Left renal pelvis (tissue), 4 donors: ENCODE measurements around the gene INPP5D. TPM values are rescaled to one million over a fixed set of nuclear protein-coding genes. Genes with fewer than 3 reads are reported as not detected.

ENCODE experiments used
- DNase-seq, 4 donors: peaks; one replicate each; pipeline ENCODE4 v3.0.0-alpha.2; 2013; ENCODE audit warnings: low read depth in 4 of 4, low spot score in 3 of 4
- polyA plus RNA-seq, 4 donors: library from polyadenylated mRNA; unstranded; fragments of 120-200 nt; gene quantifications; one replicate each; pipeline ENCODE4 v1.2.1, GENCODE V29; 2013; ENCODE audit not compliant: insufficient read length in 4 of 4

The INPP5D gene
- polyA plus RNA-seq, 4 donors = 6.0 to 7.8 (median 7.0) TPM

DNA sequence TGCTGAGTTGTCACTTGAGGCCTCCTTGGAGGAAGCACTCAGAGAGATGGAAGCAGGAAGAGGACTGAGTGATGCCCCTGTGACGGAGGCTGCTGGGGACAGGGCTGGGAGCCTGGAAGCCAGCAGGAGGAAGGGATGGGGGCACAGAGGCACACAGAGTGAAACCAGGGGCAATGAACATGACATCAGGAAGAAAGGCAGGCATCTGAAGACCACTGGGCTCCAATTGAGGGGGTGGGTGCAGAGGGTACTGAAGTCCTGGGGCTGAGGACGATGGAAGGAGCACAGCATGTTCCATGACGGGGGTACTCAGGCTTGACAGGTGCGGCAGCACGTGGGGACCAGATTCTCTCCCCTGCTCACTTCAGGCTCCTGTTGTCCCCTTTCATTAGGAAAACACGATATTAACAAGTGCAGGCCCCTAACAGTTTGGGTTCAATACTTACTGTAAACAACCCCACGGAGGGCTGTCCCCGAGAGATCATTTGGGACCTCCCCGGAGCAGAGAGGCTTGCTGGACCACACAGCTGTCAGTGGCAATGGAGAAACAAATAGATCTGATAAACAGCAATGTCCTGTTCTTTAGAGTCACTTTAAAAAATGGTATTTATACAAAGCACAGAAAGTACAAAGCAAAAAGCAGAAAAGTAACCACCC, 8.7 kb downstream of the INPP5D start:
- no peak for DNase-seq

DNA sequence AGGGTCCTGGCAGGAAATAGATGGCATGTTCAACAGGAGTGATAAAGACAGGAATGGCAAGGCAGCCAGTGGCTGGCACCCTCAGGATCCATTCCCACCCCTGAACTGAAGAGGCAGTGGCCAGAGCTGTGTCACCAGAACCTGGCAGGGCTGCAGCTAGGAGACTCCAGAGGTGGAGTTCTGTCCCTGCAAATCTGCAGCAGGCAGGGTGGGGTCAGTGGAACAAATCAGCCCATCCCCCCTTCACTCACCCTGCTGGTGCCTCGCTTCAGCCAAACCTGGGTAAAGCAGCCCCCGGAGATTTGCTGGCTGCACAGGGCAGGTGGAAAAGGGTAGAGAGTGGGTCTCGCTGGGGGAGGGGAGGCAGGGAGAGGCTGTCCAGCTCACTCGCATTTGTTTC, 12.7 kb downstream of the INPP5D start:
- DNase-seq = no peak

DNA sequence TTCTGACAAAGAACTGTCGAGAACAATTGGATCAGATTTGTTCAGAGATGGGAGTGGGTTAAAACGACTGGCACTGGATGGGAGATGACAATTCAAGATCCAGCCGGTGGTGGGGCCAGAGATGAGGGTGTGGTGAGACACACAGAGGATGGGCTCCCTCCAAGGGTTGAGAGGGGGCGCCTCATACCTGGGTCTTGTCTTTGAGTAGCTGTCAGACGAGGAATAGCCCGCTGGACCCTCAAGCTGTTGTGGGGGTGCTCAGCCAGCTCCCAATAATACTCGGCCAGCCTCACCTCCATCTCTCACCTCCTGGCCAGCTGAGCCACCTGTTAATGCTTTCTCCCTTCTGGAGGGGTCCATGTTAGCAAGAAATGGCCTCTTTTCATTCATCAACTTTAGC, 14.0 kb downstream of the INPP5D start:
- DNase-seq = no peak

DNA sequence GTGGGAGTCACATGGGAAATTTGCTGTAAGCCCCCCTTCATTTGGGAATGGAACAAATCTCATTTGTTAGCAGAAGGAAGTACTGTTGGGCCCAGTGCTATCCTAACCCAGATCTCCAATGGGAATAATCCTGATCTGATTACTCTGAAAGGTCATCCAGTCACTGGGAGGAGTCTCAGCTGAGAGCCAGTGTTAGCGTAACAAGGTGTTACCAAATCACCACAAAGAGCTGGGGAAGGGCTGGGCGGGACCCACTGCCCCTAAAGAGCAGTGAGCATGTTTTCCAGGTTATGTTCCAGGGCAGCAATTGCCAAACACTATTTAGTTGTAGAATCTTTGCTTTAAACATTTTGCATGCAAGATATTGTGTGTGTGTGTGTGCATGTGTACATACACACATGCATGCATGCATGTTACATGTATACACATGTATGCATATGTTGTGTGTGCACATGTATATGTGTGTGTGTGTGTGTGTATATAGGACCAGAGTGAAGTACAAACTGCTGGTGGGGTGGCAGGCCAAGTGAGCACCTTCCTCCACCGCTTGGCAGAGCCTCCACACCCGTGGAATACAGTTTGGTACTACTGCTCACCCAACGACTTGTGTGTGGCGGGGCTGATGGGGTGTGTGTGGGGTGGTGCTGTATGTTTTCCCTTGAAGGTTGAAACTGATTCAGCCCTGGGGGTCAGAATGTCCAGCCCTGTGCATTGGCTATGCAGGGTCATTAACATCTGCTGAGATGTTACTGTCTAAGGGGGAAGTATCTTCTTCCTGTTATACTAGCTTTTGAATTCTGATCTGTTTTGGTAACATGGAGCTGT, 15.2 kb downstream of the INPP5D start:
- no peak for DNase-seq

DNA sequence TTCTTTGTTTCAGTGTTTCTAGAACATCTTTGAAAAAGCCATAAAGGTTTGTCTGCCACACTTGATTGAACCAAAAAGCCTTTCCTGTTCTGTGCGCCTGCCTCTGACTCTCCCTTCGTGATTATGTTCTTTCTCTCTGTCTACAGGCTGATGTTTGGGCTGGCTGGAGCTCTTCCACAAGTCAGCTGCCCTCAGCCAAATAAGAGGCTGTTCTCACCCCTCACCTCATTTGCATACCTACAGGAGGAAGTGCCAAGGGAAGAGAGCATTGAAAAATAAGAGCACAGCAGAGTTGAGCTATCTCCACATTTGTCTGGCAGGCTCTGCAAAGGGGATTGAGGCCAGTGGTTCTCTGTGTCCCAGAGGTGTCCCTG, 15.8 kb downstream of the INPP5D start:
- no peak for DNase-seq

DNA sequence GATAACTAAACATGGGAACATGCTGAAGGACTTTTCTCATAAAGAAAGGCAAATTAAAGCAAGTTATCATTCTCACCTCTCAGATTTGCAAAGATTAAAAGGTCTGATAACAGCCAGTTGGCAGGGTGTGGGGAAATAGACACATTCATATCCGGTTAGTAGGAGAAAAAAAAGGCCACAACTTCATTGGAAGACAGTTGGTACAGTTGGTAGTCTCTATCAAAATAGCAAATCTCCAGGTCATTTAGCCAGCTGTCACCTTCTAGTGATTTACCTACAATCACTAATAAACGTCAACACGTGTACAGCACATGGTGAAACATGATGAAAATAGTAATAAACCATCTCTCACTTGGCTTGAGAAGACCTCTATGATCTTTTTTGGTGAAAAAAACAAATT, 16.6 kb downstream of the INPP5D start:
- DNase-seq = no peak

DNA sequence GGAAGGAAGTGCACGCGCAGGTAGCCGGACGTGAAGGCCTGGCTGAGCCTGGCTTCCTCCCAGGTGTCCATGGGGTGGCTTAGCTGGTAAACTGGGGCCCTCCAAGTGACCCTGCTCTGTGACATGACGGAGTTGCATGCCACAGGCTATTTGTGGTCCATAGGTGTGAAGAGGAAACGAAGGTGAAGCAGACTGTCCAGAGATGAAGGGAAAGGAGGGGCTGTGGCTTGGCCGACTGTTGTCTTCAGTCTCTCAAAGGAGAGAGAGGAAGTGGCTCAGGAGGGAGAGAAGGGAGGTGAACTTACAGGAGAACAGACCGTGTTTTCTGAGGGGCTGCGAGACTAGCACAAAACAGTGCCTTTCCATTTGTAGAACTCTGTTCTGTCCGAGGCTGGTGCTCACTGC, 19.3 kb downstream of the INPP5D start:
- no peak for DNase-seq

DNA sequence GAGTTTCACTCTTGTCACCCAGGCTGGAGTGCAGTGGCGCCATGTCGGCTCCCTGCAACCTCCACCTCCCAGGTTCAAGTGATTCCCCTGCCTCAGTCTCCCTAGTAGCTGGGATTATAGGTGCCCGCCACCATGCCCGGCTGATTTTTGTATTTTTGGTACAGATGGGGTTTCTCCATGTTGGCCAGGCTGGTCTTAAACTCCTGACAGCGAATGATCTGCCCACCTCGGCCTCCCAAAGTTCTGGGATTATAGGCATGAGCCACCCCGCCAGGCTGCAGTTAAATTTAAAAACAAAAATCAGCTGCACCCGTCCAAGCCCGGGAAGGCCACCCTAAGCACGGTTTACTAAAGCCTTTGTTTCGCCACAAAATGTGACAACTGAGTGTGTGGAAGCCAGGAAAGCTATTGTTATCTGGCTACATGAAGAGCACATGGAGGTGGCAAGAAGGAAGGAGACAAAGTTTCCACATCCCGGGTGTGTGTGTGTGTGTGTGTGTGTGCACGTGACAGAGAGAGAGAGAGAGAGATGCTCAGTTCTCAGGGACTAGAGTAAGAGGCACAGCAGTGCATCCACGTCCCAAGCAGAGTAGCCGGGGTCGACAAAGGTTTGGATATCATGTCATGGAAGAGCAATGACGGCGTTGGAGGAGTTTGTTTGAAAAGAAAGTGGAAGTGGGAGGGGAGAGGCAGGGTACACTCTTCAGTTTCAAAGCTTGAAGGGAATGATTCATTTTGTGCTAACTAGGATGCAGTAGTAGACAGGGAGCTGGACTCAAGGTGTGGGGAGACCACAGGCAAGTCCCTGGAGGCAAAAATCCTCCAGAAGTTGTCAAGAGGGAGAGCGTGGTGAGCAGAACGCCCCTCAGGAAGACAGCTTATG, 20.1 kb downstream of the INPP5D start:
- no peak for DNase-seq

DNA sequence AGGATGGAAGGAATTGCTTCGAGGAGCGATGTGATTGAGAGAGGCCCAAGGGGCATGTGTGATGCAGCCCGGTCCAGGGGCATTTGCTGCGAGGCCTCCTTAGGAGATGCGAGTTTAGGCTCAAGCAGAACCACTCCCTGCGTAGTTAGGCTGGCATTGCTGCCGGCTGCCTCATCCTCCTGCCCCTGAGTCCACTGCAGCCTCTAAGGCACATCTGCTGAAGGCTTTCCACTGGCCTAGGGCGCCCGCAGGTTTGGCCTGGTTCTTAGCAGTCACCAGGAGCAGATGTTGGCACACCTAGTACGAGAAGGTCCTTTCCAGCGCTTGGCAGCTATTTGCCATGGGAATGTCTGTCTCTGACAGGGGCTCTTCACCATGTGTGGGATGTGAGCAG, 20.7 kb downstream of the INPP5D start:
- DNase-seq = no peak

DNA sequence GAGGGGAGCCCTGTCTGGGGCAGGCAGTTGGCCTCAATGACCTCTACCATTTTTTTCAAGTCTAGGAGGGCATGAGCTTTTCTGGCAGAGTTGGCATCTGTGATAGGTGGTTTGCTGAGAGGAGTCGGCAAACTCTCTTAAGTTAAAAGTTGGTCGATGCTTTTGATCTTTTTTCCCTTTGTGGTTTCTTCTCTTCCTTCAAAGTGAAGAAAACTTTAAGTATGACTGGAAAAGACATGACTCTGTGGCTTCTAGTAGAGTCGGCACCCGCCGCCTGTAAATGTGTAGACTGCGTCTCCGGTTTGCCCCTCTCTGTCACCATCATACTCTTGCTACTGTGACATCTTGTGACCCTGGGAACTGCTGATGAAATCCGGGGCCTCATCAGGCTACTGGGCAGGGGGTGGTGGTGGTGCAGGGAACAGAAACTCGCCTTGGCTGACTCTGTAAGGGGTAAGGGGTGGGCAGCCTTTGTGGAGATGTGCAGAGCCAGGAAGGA, 21.1 kb downstream of the INPP5D start:
- DNase-seq = no peak

DNA sequence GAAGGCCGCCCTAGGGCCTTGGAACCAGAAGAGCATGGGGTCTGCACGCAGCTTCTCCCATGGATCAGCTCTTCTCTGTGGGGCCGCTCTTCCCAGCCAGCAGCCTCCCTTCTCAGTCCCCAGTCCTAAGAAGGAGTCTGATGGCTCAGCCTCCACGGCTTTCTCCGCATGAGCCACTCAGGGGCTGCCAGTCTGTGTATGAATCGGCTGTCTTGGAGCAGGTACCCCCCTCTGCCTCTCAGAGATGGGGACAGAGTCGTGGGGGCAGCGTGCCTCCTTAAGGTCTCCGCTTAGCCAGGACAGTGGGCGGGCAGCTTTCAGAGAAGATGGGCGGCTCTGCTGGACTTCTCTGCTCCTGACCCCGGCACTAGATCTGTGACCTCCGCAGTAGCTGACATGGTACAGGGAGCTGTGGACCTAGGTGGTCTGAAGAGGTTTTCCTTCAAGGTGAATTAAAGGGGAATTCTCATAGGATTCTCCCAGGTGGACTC, 21.6 kb downstream of the INPP5D start:
- no peak for DNase-seq

DNA sequence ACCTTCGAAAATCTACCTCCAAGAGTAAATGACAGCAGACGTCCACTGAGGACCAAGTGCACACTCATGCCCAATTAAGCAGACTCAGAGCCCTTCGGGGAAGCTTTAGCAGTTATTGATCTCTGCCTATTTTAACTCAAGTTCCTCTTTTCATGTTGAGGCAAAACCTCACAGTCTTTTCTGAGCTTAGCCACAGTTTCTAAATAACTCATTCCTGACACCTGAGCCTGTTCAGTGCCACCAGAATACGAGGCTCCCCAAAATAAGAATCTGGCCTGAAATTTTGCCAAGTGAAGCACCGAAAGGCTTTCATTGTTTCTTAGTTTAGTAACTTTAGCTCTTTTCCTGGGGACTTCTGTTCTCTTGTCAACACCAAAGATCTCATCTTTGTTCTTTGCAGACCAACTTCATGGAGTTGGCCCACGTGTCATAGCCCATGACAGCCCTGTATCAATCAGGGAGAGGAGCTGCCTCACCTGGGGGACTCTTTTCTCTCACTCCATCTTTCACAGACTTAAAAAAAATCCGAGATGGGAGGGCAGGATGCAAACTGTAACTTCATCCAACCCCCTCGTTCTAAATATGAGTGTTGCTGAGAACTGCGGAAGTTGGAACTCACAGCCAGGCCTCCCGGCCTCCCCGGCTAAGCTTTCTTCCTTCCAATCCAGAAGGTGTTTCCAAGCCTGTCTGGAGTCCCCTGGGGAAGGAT, 22.2 kb downstream of the INPP5D start:
- no peak for DNase-seq

DNA sequence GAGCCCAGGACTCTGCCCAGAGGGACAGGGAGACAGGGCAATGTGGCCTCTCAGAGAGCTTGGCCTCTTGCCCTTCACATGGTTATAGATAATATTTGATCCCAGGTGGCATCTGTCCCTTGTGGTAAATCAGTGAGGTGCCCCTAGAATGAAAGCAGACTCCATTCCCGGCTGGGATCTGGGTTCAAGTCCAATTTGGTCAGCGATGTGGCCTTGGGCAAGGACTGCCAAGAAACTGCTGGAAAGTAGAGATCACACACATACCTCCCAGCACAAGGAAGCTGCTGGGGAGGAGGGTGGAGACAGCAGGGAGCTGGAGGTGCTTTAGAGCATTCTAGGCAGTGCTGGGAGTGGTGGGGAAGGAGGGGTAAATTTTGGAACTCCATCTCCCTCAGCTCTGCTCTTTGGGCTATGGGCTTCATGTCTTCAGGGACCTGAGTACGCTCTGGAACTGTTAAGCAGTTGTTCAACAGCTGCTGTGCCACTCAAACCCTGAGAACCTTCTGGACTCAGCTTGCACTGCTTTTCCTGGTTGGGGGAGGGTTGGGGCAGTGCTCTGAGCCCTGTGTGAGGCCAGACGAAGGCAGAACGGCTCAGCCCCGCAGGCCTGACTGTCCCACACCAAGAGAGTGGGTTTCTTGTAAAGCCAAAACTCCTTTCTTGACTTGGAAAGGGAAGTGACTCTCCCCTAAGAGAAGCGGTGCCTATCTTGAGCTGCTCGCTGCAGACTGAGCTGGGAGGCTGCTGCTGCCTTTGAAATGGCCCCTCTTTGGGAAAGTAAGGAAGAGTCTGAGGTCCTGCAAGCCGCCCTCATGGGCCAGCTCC, 23.0 kb downstream of the INPP5D start:
- no peak for DNase-seq

DNA sequence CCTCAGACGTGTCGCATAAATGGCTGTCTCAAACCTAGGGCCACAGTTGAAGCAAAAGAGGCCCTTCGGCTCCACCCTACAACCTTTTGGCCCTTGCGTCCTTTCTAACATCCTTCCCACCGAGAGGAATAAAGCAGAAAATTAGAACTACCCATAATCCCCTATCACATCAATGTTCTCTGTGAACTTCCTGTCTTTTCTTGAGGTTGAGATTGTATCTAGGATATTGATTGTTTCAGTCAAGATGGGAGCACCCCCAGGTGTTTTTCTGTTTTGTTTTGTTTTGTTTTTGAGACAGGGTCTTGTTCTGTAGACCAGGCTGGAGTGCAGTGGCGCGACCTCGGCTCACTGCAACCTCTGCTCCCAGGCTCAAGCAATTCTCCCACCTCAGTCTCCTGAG, 23.6 kb downstream of the INPP5D start:
- no peak for DNase-seq

DNA sequence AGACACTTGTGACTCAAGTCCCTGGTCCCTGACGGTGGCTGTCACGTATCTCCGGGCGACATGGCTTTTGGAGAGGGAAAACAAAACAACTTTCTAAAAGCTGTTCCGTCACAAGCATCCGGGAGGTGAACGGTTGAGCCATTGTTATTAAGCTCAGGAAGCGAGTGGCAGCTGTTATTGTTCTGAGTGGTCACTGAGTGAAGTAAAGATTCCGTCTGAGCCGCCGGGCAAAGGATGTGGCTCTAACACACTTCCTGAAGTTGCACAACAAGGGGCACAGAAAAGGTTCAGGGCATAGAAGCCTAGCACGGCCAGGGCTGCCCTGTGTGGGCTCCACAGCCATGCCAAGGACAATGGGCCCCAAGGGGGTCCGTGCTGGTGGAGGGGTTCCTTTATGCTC, 24.3 kb downstream of the INPP5D start:
- DNase-seq = no peak

DNA sequence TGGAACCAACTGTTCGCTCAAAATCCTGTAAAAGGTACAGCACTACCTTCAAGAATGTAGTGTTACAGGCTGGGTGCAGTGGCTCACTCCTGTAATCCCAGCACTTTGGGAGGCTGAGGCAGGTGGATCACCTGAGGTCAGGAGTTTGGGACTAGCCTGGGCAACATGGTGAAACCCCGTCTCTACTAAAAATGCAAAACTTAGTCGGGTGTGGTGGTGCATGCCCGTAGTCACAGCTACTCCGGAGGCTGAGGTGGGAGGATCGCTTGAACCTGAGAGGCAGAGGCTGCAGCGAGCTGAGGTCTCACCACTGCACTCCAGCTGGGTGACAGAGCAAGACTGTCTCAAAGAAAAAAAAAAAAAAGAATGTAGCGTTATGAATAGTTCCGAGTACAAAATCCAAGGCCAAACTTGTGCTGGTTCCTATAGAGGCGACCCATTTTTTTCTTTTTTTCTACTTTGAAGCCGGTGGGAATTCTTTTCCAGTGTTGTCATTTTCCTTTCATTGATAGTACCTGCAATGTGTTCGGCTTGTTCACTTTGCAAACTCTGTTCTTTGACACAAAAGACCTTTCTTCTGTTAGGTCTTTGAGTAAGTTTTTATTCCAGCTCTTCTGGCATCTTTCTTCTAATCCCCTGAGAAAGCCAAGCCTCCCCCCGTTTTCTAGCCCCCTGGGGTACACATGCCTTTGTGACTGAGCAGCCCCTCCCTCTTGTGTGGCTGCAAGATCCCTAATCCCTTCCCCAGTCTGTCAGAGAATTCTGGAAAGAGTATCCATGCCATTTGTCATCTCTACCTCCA, 25.1 kb downstream of the INPP5D start:
- DNase-seq = no peak

DNA sequence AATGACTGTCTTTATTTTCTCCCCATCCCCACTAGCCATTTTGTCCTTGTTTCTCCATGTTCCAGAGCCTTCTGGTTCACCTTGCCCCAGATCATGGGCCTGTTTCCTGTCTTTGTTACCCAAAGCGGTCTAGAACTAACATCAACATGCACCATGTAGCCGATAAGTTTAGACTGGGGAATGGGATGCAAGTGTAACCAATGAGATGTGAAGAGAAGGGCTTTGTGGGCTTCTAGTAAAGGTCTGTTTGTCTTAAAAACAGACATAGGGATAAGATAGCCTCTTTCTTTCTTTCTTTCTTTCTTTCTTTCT, 25.7 kb downstream of the INPP5D start:
- DNase-seq = no peak

DNA sequence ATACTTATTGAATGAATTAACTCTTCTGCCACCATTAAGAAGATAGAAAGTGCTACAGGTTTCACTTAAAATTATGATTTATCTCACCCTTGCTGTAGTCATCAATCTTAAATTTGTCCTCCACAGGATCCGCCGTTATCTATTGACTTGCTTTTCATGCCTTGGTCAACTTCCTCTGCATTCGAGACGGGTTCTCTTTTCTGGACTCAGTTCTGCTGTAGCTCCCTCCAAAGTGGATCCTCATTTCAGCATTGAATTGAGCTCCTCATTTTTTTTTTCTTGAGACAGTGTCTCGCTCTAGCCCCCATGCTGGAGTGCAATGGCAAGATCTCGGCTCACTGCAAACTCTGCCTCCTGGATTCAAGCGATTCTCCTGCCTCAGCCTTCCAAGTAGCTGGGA, 27.6 kb downstream of the INPP5D start:
- no peak for DNase-seq

DNA sequence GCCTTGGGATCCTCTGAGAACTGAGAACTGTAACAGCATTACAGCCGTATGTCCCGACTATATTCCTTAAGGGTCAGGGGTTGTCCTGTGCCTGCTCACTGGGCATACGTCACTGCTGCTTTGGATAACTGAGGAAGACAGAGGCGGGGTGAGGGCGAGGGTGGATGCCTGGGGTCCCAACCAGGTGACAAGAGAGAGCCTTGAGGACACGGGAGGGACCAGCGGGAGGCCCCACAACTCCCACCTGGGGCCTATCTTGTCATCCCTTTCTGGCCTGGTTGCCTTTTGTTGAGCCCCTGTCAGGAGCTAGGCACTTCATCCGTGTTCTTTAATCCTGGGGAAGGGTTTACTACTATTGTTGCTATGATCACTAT, 28.8 kb downstream of the INPP5D start:
- no peak for DNase-seq
